Measurements from ENCODE around the gene PRDM12.
"Not testable (repeated sequence)": the region's sequence is repeated elsewhere in the genome, so short reads cannot be mapped to it uniquely, and the experiment has no call there.

- not testable (repeated sequence) for TF ChIP-seq CTCF (IDR thresholded peaks at IDR 0.05); POLR2AphosphoS5 (IDR thresholded peaks at IDR 0.05; ENCODE audit: insufficient read depth in 1 of 2, low read depth in 1 of 2)
These were observed 21.6 kb downstream of the PRDM12 start for GRCh38 chr9:130685945-130686344.

All from vagina (tissue), 2 donors.